Measurements from ENCODE around the gene NNMT. TPM values are rescaled to one million over a fixed set of nuclear protein-coding genes. Genes with fewer than 3 reads are reported as not detected.

NNMT gene
- total and polyA plus RNA-seq, 2 donors (not counting 3 experiments of a cell fraction or from before 2014, with no cell fraction given): 330 to 454 TPM

DNA sequence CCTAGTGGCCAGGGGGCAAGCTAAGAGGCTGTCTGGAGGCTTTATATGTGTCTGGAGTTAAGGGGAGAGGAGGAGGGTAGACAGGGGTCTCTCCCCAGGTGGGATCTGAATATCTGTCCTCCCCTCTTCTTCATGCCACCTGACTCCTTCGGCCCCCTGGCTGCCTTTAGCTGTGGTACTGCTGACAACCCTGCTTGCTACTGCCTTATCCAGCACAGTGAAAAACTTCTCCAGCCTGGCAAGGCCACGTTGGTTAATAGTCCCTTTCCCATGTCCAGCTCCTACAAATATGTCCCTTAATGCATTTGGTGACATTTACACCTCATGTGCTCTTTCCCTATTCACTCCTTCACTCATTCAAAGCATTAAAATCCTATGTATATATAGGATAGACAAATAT is 42.4 kb upstream of the NNMT start:
- intact Hi-C loops (cut with micrococcal nuclease): no loop called here
- no peak for TF ChIP-seq POLR2A (IDR thresholded peaks at IDR 0.05; ENCODE audit: low read depth, low read length)
- TF ChIP-seq FOS (IDR thresholded peaks at IDR 0.05; ENCODE audit: borderline replicate concordance, insufficient read depth, low read length): no peak
- no peak for TF ChIP-seq POLR2AphosphoS5 (IDR thresholded peaks at IDR 0.05; ENCODE audit: insufficient read depth, low read depth, low read length)
- TF ChIP-seq, protein P1, sequence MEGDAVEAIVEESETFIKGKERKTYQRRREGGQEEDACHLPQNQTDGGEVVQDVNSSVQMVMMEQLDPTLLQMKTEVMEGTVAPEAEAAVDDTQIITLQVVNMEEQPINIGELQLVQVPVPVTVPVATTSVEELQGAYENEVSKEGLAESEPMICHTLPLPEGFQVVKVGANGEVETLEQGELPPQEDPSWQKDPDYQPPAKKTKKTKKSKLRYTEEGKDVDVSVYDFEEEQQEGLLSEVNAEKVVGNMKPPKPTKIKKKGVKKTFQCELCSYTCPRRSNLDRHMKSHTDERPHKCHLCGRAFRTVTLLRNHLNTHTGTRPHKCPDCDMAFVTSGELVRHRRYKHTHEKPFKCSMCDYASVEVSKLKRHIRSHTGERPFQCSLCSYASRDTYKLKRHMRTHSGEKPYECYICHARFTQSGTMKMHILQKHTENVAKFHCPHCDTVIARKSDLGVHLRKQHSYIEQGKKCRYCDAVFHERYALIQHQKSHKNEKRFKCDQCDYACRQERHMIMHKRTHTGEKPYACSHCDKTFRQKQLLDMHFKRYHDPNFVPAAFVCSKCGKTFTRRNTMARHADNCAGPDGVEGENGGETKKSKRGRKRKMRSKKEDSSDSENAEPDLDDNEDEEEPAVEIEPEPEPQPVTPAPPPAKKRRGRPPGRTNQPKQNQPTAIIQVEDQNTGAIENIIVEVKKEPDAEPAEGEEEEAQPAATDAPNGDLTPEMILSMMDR (IDR thresholded peaks at IDR 0.05; ENCODE audit: extremely low read depth in 1 of 2, insufficient read depth in 1 of 2, low read depth in 1 of 2, low read length in 2 of 2): no peak
- TF ChIP-seq JUN (IDR thresholded peaks at IDR 0.05; ENCODE audit: borderline replicate concordance, insufficient read depth, insufficient read length, low read depth): no peak
- no peak for TF ChIP-seq MYC (IDR thresholded peaks at IDR 0.05; ENCODE audit: low read depth, low read length)
- TF ChIP-seq, protein P2, sequence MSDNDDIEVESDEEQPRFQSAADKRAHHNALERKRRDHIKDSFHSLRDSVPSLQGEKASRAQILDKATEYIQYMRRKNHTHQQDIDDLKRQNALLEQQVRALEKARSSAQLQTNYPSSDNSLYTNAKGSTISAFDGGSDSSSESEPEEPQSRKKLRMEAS (IDR thresholded peaks at IDR 0.05; ENCODE audit: insufficient read depth, insufficient read length): no peak
- TF ChIP-seq GATA2 (IDR thresholded peaks at IDR 0.05; ENCODE audit: insufficient read depth, insufficient read length, low read depth, low read length): no peak
- TF ChIP-seq EZH2 (IDR thresholded peaks at IDR 0.05; ENCODE audit: borderline replicate concordance, low read depth, low read length, severe bottlenecking): no peak
- Histone ChIP-seq H3K4me1 (ENCODE audit: control insufficient read depth, extremely low read depth, insufficient read depth, low read length) (no peaks in the 10 kb centered on the region), H2AFZ (ENCODE audit: low read depth, low read length) (no peak overlapping the region), H3K4me2 (ENCODE audit: insufficient read depth, low read length) (no peak overlapping the region), H3K36me3 (ENCODE audit: control insufficient read depth in 2 of 2, extremely low read depth in 1 of 2, insufficient read depth in 2 of 2, low read length in 2 of 2) (peaks cover 0 to 12% of the 10 kb centered on the region in 2 experiments), H3K9ac (replicated peaks; ENCODE audit: extremely low read depth, insufficient read depth, low read length) (no peak overlapping the region), H3K9me3 (replicated peaks; ENCODE audit: control insufficient read depth, insufficient read depth, low read length) (no peaks in the 10 kb centered on the region), H3K27me3 (ENCODE audit: control insufficient read depth in 2 of 2, insufficient read depth in 2 of 2, low read length in 2 of 2) (no peaks in the 10 kb centered on the region), H3K79me2 (ENCODE audit: control insufficient read depth, insufficient read depth, low read length) (no peaks in the 10 kb centered on the region), H3K4me3 (replicated peaks in 1 of 3; ENCODE audit: insufficient read depth in 1 of 3, low read depth in 1 of 3, low read length in 3 of 3) (no peak overlapping the region), H3K27ac (ENCODE audit: insufficient read depth, low read depth, low read length) (no peak overlapping the region), H4K20me1 (replicated peaks; ENCODE audit: control insufficient read depth, extremely low read depth, insufficient read depth, low read length) (no peaks in the 10 kb centered on the region), H3K9me1 (replicated peaks; ENCODE audit: control insufficient read depth, extremely low read depth, insufficient read depth, low read length) (no peaks in the 10 kb centered on the region)
- no peak for DNase-seq (ENCODE audit: low read depth, low spot score)
- FAIRE-seq: no peak
- dilution Hi-C loops (cut with MboI; ENCODE audit: extremely low pct_ligation_motif_present, low sequenced_read_pairs): loop anchor here (25.0 kb wide), 1 partner anchor 216 kb away; no protein-coding TSS in a partner anchor
- ChIA-PET POLR2A (no interaction called here), CTCF (interaction anchor here (0.7 to 1.6 kb wide), 3 partner anchors 60 to 226 kb away, joined by 3 to 4 read pairs (median 3); no protein-coding TSS in a partner anchor)
- BruUV-seq (replicated peaks): no TSS peak

All from endothelial cell of umbilical vein (primary cell).